Measurements from ENCODE around the gene DDX20. TPM values are rescaled to one million over a fixed set of nuclear protein-coding genes. Genes with fewer than 3 reads are reported as not detected.

Gene DDX20
- total RNA-seq, 1 donor from 2014 or later: 15.4 TPM

- DNase-seq (ENCODE audit: low read depth) (no peak), FAIRE-seq (no peak)
- peaks cover 7% of the 10 kb centered on the region for H3K27me3 ChIP-seq (ENCODE audit: insufficient read depth, low read length)
- TF ChIP-seq CTCF (IDR thresholded peaks at IDR 0.05; ENCODE audit: insufficient read depth, low read depth, low read length) (no peak), EZH2 (IDR thresholded peaks at IDR 0.05; ENCODE audit: insufficient read depth, low read length) (no peak)
- Mint-ChIP-seq H3K9me3 (ENCODE audit: unreplicated experiment) (no peaks in the 10 kb centered on the region), H3K36me3 (ENCODE audit: low read depth, unreplicated experiment) (peaks cover 2% of the 10 kb centered on the region), H3K27me3 (ENCODE audit: low read depth, unreplicated experiment) (peaks cover 24% of the 10 kb centered on the region), H3K4me3 (ENCODE audit: unreplicated experiment) (no peak overlapping the region), H3K4me1 (ENCODE audit: low read depth, unreplicated experiment) (no peaks in the 10 kb centered on the region), H3K27ac (ENCODE audit: unreplicated experiment) (no peak overlapping the region)
- H3K4me3 ChIP-seq (ENCODE audit: insufficient read depth, low read depth, low read length): no peak overlapping the region
- no peak overlapping the region for H3K4me2 ChIP-seq (ENCODE audit: low read length)
- no peaks in the 10 kb centered on the region for H3K36me3 ChIP-seq (ENCODE audit: insufficient read depth, low read length)
- no peaks in the 10 kb centered on the region for H3K79me2 ChIP-seq (ENCODE audit: insufficient read depth, low read length)
- no peaks in the 10 kb centered on the region for H4K20me1 ChIP-seq (ENCODE audit: insufficient read depth, low read length)
- no peak overlapping the region for H2AFZ ChIP-seq (ENCODE audit: low read depth, low read length)
- no peaks in the 10 kb centered on the region for H3K9me3 ChIP-seq (ENCODE audit: insufficient read depth, low read depth, low read length)
- H3K9ac ChIP-seq (ENCODE audit: low read length): no peak overlapping the region
- H3K27ac ChIP-seq (ENCODE audit: low read depth, low read length): no peak overlapping the region
- no peaks in the 10 kb centered on the region for H3K4me1 ChIP-seq (ENCODE audit: insufficient read depth, low read length)
These were observed 28.7 kb downstream of the DDX20 start for GRCh38 chr1:111784273-111784901.

GRCh38 chr1:111786669-111787207 is 31.0 kb downstream of the DDX20 start:
- Mint-ChIP-seq H3K9me3 (ENCODE audit: unreplicated experiment) (no peaks in the 10 kb centered on the region), H3K36me3 (ENCODE audit: low read depth, unreplicated experiment) (peaks cover 2% of the 10 kb centered on the region), H3K4me1 (ENCODE audit: low read depth, unreplicated experiment) (no peaks in the 10 kb centered on the region), H3K27me3 (ENCODE audit: low read depth, unreplicated experiment) (peaks cover 31% of the 10 kb centered on the region), H3K4me3 (ENCODE audit: unreplicated experiment) (no peak overlapping the region), H3K27ac (ENCODE audit: unreplicated experiment) (no peak overlapping the region)
- no peak for DNase-seq (ENCODE audit: low read depth)
- H3K79me2 ChIP-seq (ENCODE audit: insufficient read depth, low read length): no peaks in the 10 kb centered on the region
- no peak overlapping the region for H3K4me2 ChIP-seq (ENCODE audit: low read length)
- H3K4me1 ChIP-seq (ENCODE audit: insufficient read depth, low read length): no peaks in the 10 kb centered on the region
- TF ChIP-seq EZH2 (IDR thresholded peaks at IDR 0.05; ENCODE audit: insufficient read depth, low read length): no peak
- no peak for TF ChIP-seq CTCF (IDR thresholded peaks at IDR 0.05; ENCODE audit: insufficient read depth, low read depth, low read length)
- H2AFZ ChIP-seq (ENCODE audit: low read depth, low read length): no peak overlapping the region
- H3K27me3 ChIP-seq (ENCODE audit: insufficient read depth, low read length): peaks cover 7% of the 10 kb centered on the region
- no peaks in the 10 kb centered on the region for H3K36me3 ChIP-seq (ENCODE audit: insufficient read depth, low read length)
- no peaks in the 10 kb centered on the region for H4K20me1 ChIP-seq (ENCODE audit: insufficient read depth, low read length)
- H3K27ac ChIP-seq (ENCODE audit: low read depth, low read length): no peak overlapping the region
- no peak for FAIRE-seq
- H3K4me3 ChIP-seq (ENCODE audit: insufficient read depth, low read depth, low read length): no peak overlapping the region
- no peaks in the 10 kb centered on the region for H3K9me3 ChIP-seq (ENCODE audit: insufficient read depth, low read depth, low read length)
- H3K9ac ChIP-seq (ENCODE audit: low read length): no peak overlapping the region

GRCh38 chr1:111789142-111789541 is 33.4 kb downstream of the DDX20 start:
- Histone ChIP-seq H2AFZ (ENCODE audit: low read depth, low read length) (no peak overlapping the region), H3K27me3 (ENCODE audit: insufficient read depth, low read length) (peaks cover 12% of the 10 kb centered on the region), H3K4me2 (ENCODE audit: low read length) (no peak overlapping the region), H3K4me3 (ENCODE audit: insufficient read depth, low read depth, low read length) (no peak overlapping the region), H3K4me1 (ENCODE audit: insufficient read depth, low read length) (no peaks in the 10 kb centered on the region), H3K27ac (ENCODE audit: low read depth, low read length) (no peak overlapping the region), H3K79me2 (ENCODE audit: insufficient read depth, low read length) (no peaks in the 10 kb centered on the region), H3K36me3 (ENCODE audit: insufficient read depth, low read length) (no peaks in the 10 kb centered on the region), H3K9ac (ENCODE audit: low read length) (no peak overlapping the region), H3K9me3 (ENCODE audit: insufficient read depth, low read depth, low read length) (no peaks in the 10 kb centered on the region), H4K20me1 (ENCODE audit: insufficient read depth, low read length) (no peaks in the 10 kb centered on the region)
- DNase-seq (ENCODE audit: low read depth): no peak
- peaks cover 2% of the 10 kb centered on the region for H3K36me3 Mint-ChIP-seq (ENCODE audit: low read depth, unreplicated experiment)
- TF ChIP-seq EZH2 (IDR thresholded peaks at IDR 0.05; ENCODE audit: insufficient read depth, low read length) (no peak), CTCF (IDR thresholded peaks at IDR 0.05; ENCODE audit: insufficient read depth, low read depth, low read length) (no peak)
- no peaks in the 10 kb centered on the region for H3K9me3 Mint-ChIP-seq (ENCODE audit: unreplicated experiment)
- no peak overlapping the region for H3K27ac Mint-ChIP-seq (ENCODE audit: unreplicated experiment)
- H3K4me1 Mint-ChIP-seq (ENCODE audit: low read depth, unreplicated experiment): no peaks in the 10 kb centered on the region
- no peak overlapping the region for H3K4me3 Mint-ChIP-seq (ENCODE audit: unreplicated experiment)
- peaks cover 38% of the 10 kb centered on the region for H3K27me3 Mint-ChIP-seq (ENCODE audit: low read depth, unreplicated experiment)
- no peak for FAIRE-seq

Measured in astrocyte (in vitro differentiated cells and primary cell).